HG03045 (cell line): Measurements from ENCODE around the gene MYNN.
"Not testable (repeated sequence)": the region's sequence is repeated elsewhere in the genome, so short reads cannot be mapped to it uniquely, and the experiment has no call there.

Experiments
- ATAC-seq: cut with Tn5 transposase; IDR thresholded peaks from one replicate; pipeline ENCODE4 v1.9.1; 2021; ENCODE audit warnings: mild to moderate bottlenecking, moderate library complexity; ENCODE audit not compliant: unreplicated experiment

Gene MYNN

GRCh38 chr3:169772897-169773816 lies at the start of gene MYNN:
MYNN (plus strand) TSS chr3:169773396; CDS start chr3:169774296, 900 bp downstream.
- ATAC-seq, result peak; percentile 87

- not testable (repeated sequence) for ATAC-seq
Observed at GRCh38 chr3:169731857-169732256, 41.3 kb upstream of the MYNN start.

- no peak for ATAC-seq
Observed at GRCh38 chr3:169739067-169739466, 34.1 kb upstream of the MYNN start.

- no peak for ATAC-seq
Observed at GRCh38 chr3:169744366-169745054, 28.7 kb upstream of the MYNN start.

GRCh38 chr3:169746924-169747323 lies 26.3 kb upstream of the MYNN start:
- no peak for ATAC-seq

GRCh38 chr3:169748670-169749069 lies 24.5 kb upstream of the MYNN start:
- no peak for ATAC-seq

- ATAC-seq, result no peak
Observed at GRCh38 chr3:169750665-169751064, 22.5 kb upstream of the MYNN start.

GRCh38 chr3:169751875-169752274 lies 21.3 kb upstream of the MYNN start:
- no peak for ATAC-seq

GRCh38 chr3:169754711-169755110 lies 18.5 kb upstream of the MYNN start:
- no peak for ATAC-seq

- no peak for ATAC-seq
Observed at GRCh38 chr3:169755488-169755887, 17.7 kb upstream of the MYNN start.

GRCh38 chr3:169758359-169758994 lies 14.7 kb upstream of the MYNN start:
- no peak for ATAC-seq

GRCh38 chr3:169759256-169759655 lies 13.9 kb upstream of the MYNN start:
- no peak for ATAC-seq

GRCh38 chr3:169760479-169760878 lies 12.7 kb upstream of the MYNN start:
- ATAC-seq, result no peak

- ATAC-seq, result peak; percentile 52
Observed at GRCh38 chr3:169764312-169764881, 8.8 kb upstream of the MYNN start.

GRCh38 chr3:169764882-169765612 lies 8.1 kb upstream of the MYNN start, which contains the start of gene TERC:
TERC (minus strand) TSS chr3:169765060.
- peak; percentile 79 for ATAC-seq

- ATAC-seq, result peak; percentile 25
Observed at GRCh38 chr3:169769287-169770181, 3.7 kb upstream of the MYNN start, which contains the start of gene ACTRT3. ACTRT3 (minus strand) TSS chr3:169769561; CDS start chr3:169769520, 41 bp downstream.

- no peak for ATAC-seq
Observed at GRCh38 chr3:169771497-169772304, 1.5 kb upstream of the MYNN start.

- peak; percentile 24 for ATAC-seq
Observed at GRCh38 chr3:169772305-169772896, 795 bp upstream of the MYNN start.
